Vein endothelial cell (primary cell): Measurements from ENCODE around the gene MARK4. TPM values are rescaled to one million over a fixed set of nuclear protein-coding genes. Genes with fewer than 3 reads are reported as not detected.

ENCODE experiments used
- total RNA-seq: library from RNA; depleted of rRNA; stranded (reverse); fragments of >200 nt; gene quantifications from 2 replicates; pipeline ENCODE4 v1.2.3, GENCODE V29; 2012

MARK4 gene
- total RNA-seq, result 20.4 and 32.7 TPM in 2 replicates

GRCh38 chr19:45250832-45251451, at the start of gene MARK4:
Gene MARK4, plus strand, starts transcription at chr19:45251271. Its CDS starts 318 bp downstream, at chr19:45251589.

GRCh38 chr19:45245334-45245787, 5.7 kb upstream of the MARK4 start, which contains the start of gene EXOC3L2:
Gene EXOC3L2, minus strand, starts transcription at chr19:45245407. Its CDS starts 6,362 bp downstream, at chr19:45239045.

GRCh38 chr19:45322744-45323281, 71.7 kb downstream of the MARK4 start, which contains the start of gene CKM:
Gene CKM, minus strand, starts transcription at chr19:45322875. Its CDS starts 3,162 bp downstream, at chr19:45319713.

GRCh38 chr19:45340232-45340898, 89.3 kb downstream of the MARK4 start, which contains the start of gene KLC3:
Gene KLC3, plus strand, starts transcription at chr19:45340750. Its CDS starts 4,792 bp downstream, at chr19:45345542.

Other genes with a start within 250 kb of the MARK4 start
- gene RELB, start 249.8 kb upstream of the MARK4 start, total RNA-seq, result 12.4 and 14.7 TPM in 2 replicates
- gene CLASRP, start 212.2 kb upstream of the MARK4 start, total RNA-seq, result 19.6 and 31.4 TPM in 2 replicates
- gene ZNF296, start 174.8 kb upstream of the MARK4 start, total RNA-seq, result 0.33 and 0.48 TPM in 2 replicates
- gene GEMIN7, start 172.0 kb upstream of the MARK4 start, total RNA-seq, result 21.6 and 27.9 TPM in 2 replicates
- gene PPP1R37, start 158.1 kb upstream of the MARK4 start, total RNA-seq, result 37.4 and 50.3 TPM in 2 replicates
- gene NKPD1, start 90.3 kb upstream of the MARK4 start, total RNA-seq, result 0.65 TPM in 1 of 2 replicates, not detected in the other
- 11.9 and 28.4 TPM in 2 replicates for gene TRAPPC6A, start 73.0 kb upstream of the MARK4 start, total RNA-seq
- 8.8 and 9.1 TPM in 2 replicates for gene BLOC1S3, start 72.5 kb upstream of the MARK4 start, total RNA-seq
- gene EXOC3L2, start 5.9 kb upstream of the MARK4 start, total RNA-seq, result 0.38 and 1.6 TPM in 2 replicates
- gene CKM, start 71.6 kb downstream of the MARK4 start, total RNA-seq, result not detected in 2 replicates
- 0.33 TPM in 1 of 2 replicates, not detected in the other for gene KLC3, start 89.5 kb downstream of the MARK4 start, total RNA-seq
- gene ERCC2, start 119.3 kb downstream of the MARK4 start, total RNA-seq, result 35.6 and 61.1 TPM in 2 replicates
- 24.6 and 24.8 TPM in 2 replicates for gene PPP1R13L, start 153.8 kb downstream of the MARK4 start, total RNA-seq
- 20.9 and 27.5 TPM in 2 replicates for gene POLR1G, start 155.4 kb downstream of the MARK4 start, total RNA-seq
- 84.4 and 98.3 TPM in 2 replicates for gene ERCC1, start 172.6 kb downstream of the MARK4 start, total RNA-seq
- gene FOSB, start 216.7 kb downstream of the MARK4 start, total RNA-seq, result 0.48 and 0.65 TPM in 2 replicates
- gene RTN2, start 245.8 kb downstream of the MARK4 start, total RNA-seq, result 6.1 and 13.1 TPM in 2 replicates
- gene PPM1N, start 247.2 kb downstream of the MARK4 start, total RNA-seq, result 2.0 and 2.3 TPM in 2 replicates